GM10266 (cell line): Measurements from ENCODE around the gene SLC38A6.
"Not testable (repeated sequence)": the region's sequence is repeated elsewhere in the genome, so short reads cannot be mapped to it uniquely, and the experiment has no call there.

Experiments used
- DNase-seq: peaks from one replicate; pipeline ENCODE4 v3.0.0; 2012; ENCODE audit errors: extremely low spot score
- TF ChIP-seq, protein P1 (sequence below): IDR thresholded peaks from 2 replicates; pipeline ENCODE4 v1.5.1; 2012; ENCODE audit warnings: mild to moderate bottlenecking, low read depth; ENCODE audit not compliant: control insufficient read depth, insufficient read depth; ENCODE audit errors: missing control alignments

The SLC38A6 gene

DNA sequence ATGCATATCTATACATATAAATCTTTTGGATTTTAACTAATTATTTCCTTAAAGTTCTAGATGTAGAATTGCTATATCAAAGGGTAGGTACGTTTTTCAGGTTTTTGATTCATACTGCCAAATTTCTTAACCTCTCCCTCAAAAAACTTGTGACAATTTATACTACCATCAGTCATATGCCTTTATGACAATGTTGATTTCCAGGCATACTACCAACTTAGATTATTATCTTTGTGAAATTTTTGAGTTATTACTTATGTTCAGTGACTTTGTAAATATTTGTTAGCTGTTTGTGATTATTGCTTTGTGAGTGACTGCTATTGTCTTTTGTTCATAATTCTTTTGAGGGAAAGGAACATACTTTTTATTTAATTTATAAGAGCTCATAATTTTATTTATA lies 107.0 kb downstream of the SLC38A6 start:
- TF ChIP-seq, protein P1, sequence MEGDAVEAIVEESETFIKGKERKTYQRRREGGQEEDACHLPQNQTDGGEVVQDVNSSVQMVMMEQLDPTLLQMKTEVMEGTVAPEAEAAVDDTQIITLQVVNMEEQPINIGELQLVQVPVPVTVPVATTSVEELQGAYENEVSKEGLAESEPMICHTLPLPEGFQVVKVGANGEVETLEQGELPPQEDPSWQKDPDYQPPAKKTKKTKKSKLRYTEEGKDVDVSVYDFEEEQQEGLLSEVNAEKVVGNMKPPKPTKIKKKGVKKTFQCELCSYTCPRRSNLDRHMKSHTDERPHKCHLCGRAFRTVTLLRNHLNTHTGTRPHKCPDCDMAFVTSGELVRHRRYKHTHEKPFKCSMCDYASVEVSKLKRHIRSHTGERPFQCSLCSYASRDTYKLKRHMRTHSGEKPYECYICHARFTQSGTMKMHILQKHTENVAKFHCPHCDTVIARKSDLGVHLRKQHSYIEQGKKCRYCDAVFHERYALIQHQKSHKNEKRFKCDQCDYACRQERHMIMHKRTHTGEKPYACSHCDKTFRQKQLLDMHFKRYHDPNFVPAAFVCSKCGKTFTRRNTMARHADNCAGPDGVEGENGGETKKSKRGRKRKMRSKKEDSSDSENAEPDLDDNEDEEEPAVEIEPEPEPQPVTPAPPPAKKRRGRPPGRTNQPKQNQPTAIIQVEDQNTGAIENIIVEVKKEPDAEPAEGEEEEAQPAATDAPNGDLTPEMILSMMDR, result no peak
- no peak for DNase-seq

DNA sequence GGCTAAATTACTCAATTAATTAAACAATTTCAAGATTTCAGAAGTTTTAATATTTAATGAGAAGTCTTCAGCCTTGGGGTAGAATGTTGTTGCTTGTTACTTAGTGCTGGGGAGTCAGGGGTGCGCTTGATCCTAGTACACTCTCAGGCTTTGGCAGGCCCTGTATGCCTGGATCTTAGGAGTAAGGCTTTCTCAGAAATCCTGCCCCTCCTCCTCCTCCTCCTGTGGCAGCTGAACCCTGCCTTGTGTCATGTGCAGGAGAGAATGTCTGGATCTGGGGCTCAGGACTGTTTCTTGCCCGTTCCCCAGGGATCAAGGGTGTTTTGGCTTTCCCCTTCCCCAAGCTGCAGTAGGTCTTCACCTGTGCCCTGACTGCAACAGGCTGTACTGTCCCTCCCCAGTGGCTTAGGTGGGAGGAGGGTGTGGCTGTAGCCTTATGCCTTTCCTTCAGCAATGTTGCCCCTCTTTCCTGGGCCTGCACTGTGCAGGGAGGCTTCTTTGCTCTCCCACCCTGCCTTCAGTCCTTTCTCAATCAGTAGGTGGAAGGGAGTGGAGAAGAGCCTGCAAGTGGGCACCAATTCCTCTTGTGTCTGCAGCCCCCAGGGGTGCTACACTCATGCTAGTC lies 108.2 kb downstream of the SLC38A6 start:
- DNase-seq, result no peak
- TF ChIP-seq, protein P1, result no peak

DNA sequence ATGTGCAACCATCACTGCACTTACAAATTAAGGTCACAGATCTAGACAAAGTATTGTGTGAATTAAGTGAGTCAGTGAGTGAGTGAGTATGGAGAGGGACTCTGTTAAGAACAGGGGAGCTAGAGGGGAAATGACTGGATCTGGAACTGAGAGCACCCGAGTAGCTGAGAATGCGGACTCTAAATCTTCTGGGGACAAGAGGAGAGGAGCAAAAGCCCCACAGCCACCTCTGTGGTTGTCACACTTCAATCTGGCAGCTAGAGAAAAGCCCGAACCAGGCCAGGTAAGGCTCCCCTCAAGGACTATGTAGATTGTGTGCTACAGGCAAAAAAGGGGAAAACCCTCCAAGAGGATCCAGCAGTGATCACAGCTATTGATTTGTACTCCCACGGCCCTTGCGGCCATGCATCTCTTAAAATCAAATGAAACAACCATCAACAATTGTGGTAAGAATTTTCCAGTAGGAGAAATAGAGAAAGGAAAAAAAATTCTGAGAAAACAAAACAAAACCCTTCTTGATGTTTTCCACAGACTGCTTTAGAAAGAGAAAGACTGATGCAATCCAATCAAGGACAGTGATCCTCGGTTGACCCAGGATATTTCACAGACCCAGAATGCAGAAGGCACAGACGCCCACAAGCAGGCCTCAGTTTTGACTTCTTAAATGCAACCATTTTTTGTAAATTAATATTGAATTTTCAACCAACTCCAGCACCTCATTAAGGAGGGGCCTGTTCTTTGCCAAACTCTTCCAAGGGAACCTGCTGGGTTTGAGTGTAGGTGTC lies 109.6 kb downstream of the SLC38A6 start:
- DNase-seq, result peak; percentile 21
- TF ChIP-seq, protein P1, result no peak

DNA sequence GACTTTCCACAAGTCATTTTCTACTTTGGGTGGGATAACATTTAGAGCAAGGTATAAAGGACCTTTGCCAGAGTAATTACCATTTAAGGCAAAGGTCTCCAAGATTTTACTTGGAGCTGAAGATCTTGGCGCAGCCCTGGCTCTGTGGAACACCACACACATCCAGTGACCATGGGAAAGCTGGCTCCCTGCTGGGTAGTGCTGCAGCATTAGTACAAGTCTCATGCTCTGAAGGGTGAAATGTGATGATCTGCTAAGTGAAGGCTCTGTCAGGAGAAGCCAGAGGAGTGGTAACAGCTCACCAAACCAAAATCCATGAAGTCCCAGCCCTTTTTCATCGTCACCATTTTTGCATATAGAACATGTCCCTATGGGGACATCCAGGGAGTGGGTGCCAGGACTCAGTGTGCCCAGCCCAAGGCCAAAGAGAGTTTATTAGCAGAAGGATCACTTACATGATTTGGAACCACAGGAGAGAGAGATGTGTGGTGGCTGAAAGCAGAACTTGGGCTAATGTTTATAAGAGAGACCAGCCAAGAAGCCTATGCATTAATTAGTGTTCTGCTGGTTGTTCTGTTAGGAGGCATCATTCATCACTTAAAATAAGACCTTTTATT lies 110.7 kb downstream of the SLC38A6 start:
- DNase-seq, result no peak
- TF ChIP-seq, protein P1, result no peak

DNA sequence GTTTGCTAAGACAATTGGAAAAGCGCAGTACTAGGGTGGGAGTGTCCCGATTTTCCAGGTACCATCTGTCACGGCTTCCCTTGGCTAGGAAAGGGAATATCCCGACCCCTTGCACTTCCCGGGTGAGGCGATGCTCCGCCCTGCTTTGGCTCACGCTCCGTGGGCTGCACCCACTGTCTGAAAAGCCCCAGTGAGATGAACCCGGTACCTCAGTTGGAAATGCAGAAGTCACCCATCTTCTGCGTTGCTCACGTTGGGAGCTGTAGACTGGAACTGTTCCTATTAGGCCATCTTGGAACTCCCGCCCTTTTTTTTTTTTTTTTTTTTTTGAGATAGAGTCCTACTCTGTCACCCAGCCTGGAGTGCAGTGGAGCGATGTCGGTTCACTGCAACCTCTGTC lies 117.1 kb downstream of the SLC38A6 start:
- DNase-seq, result not testable (repeated sequence)

DNA sequence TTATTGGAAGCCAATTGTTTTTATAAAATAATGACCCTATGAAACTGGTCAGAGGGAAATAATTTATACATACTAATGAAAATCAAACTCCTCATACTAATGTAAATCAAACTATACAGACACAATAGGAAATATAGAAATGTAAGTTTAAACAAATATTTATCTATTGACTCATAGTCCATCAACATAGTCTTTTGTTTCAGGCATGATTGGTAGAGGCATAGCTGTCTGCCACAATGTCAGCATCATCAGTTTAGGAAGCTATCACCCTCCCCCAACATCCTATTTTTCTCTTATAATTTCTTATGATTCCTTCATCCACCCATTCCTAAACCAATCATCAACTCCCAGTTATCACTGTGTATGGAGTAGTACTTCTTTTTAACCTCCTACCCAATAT lies 117.7 kb downstream of the SLC38A6 start:
- TF ChIP-seq, protein P1, result no peak
- DNase-seq, result no peak

DNA sequence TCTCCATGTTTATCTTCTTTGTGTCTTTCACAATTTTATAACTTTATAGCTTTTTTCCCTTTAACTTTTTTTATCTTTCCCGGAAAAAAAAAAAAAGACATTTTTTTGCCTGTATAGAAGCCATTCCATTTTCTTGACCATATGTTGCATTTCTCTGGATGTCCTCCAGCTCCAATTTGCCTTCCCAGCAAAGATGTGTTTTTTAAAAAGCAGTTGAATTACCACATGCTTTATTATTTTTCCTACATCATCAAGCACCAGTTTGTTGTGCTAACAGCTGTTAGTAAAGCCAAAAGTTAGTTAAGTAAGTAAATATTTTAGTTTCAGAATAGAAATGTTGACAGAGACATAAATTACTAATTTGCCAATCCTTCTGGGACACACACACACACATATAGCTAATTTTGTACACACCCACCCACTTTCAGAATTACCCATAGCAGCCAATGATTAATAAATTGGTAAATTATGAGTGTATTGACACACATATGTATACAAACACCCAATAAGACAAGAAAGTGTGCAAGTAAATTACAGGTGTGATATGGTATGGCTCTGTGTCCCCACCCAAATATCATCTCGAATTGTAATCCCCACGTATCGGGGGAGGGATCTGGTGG lies 118.3 kb downstream of the SLC38A6 start:
- DNase-seq, result no peak
- TF ChIP-seq, protein P1, result no peak
